Fibroblast of pulmonary artery (primary cell): ENCODE results near the gene SENP1.

Experiments
- DNase-seq: peaks from one replicate; pipeline ENCODE4 v3.0.0-alpha.2; 2010; ENCODE audit warnings: low read depth
- H3K4me3 ChIP-seq: replicated peaks from 2 replicates; pipeline ENCODE4 v1.5.1; 2011; ENCODE audit warnings: low read depth, mild to moderate bottlenecking, control low read depth, low read length, moderate library complexity
- CTCF ChIP-seq: IDR thresholded peaks from 2 replicates; pipeline ENCODE4 v1.5.1; 2011; ENCODE audit warnings: mild to moderate bottlenecking, control low read depth, low read length, inconsistent platforms; ENCODE audit errors: missing control alignments

Gene SENP1

GRCh38 chr12:48123169-48123568, 17.3 kb upstream of the SENP1 start:
- H3K4me3 ChIP-seq = no peak overlapping the region
- no peak for DNase-seq
- no peak for TF ChIP-seq CTCF

GRCh38 chr12:48122065-48122834, 16.4 kb upstream of the SENP1 start:
- DNase-seq = no peak
- TF ChIP-seq CTCF = no peak
- no peak overlapping the region for H3K4me3 ChIP-seq

GRCh38 chr12:48121522-48121921, 15.6 kb upstream of the SENP1 start:
- H3K4me3 ChIP-seq = no peak overlapping the region
- DNase-seq = no peak
- TF ChIP-seq CTCF = no peak

- no peak for TF ChIP-seq CTCF
- DNase-seq = no peak
- peak overlapping the region; percentile 71 for H3K4me3 ChIP-seq
Observed at GRCh38 chr12:48119834-48120195, 13.9 kb upstream of the SENP1 start.

- TF ChIP-seq CTCF = no peak
- peak within 1 kb of the TSS; percentile 71 for H3K4me3 ChIP-seq
- DNase-seq = peak; percentile 94
Observed at GRCh38 chr12:48119078-48119833, 13.4 kb upstream of the SENP1 start, which contains the start of gene PFKM. TSS of gene PFKM (plus strand) at chr12:48119364. CDS start at chr12:48122775, 3,411 bp downstream.

- peak overlapping the region; percentile 71 for H3K4me3 ChIP-seq
- no peak for TF ChIP-seq CTCF
- DNase-seq = no peak
Observed at GRCh38 chr12:48118284-48118871, 12.5 kb upstream of the SENP1 start.
